Measurements from ENCODE around the gene SERAC1.
"Not testable (repeated sequence)": the region's sequence is repeated elsewhere in the genome, so short reads cannot be mapped to it uniquely, and the experiment has no call there.

DNA sequence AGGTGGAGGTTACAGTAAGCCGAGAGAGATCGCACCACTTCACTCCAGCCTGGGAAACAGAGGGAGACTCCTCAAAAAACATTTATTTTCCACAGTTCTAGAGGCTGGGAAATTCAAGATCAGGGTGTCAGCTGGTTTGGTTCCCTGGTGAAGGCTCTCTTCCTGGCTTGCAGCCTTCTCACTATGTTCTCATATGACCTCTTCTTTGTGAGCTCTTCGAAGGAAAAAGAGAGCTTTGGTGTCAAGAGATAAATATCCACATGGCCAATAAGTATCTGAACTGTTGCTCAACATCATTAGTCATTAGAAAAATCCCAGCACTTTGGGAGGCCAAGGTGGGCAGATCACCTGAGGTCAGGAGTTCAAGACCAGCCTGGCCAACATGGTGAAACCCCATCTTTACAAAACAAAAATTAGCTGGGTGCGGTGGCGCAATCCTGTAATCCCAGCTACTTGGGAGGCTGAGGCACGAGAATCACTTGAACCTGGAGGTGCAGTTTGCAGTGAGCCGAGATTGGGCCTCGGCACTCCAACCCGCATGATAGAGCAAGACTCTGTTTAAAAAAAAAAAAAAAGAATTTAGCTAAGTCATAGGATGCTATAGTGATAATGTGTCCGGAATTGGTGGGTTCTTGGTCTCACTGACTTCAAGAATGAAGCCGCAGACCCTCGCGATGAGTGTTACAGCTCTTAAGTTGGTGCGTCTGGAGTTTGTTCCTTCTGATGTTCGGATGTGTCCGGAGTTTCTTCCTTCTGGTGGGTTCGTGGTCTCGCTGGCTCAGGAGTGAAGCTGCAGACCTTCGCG lies 40.4 kb upstream of the SERAC1 start:
- TF ChIP-seq, protein P1, sequence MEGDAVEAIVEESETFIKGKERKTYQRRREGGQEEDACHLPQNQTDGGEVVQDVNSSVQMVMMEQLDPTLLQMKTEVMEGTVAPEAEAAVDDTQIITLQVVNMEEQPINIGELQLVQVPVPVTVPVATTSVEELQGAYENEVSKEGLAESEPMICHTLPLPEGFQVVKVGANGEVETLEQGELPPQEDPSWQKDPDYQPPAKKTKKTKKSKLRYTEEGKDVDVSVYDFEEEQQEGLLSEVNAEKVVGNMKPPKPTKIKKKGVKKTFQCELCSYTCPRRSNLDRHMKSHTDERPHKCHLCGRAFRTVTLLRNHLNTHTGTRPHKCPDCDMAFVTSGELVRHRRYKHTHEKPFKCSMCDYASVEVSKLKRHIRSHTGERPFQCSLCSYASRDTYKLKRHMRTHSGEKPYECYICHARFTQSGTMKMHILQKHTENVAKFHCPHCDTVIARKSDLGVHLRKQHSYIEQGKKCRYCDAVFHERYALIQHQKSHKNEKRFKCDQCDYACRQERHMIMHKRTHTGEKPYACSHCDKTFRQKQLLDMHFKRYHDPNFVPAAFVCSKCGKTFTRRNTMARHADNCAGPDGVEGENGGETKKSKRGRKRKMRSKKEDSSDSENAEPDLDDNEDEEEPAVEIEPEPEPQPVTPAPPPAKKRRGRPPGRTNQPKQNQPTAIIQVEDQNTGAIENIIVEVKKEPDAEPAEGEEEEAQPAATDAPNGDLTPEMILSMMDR (IDR thresholded peaks at IDR 0.05; ENCODE audit: low read depth, low read length, missing input control) = not testable (repeated sequence)
- TF ChIP-seq, protein P2, sequence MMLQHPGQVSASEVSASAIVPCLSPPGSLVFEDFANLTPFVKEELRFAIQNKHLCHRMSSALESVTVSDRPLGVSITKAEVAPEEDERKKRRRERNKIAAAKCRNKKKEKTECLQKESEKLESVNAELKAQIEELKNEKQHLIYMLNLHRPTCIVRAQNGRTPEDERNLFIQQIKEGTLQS (IDR thresholded peaks at IDR 0.05) = not testable (repeated sequence)
